ENCODE measurements around the gene COL4A6. TPM values are rescaled to one million over a fixed set of nuclear protein-coding genes. Genes with fewer than 3 reads are reported as not detected.
A peak's percentile ranks its signal among the peaks of the same experiment; 100 is the strongest.

COL4A6 gene
- total and polyA plus RNA-seq, 2 donors (not counting 3 experiments of a cell fraction or from before 2014, with no cell fraction given): 0.49 to 0.62 TPM

DNA sequence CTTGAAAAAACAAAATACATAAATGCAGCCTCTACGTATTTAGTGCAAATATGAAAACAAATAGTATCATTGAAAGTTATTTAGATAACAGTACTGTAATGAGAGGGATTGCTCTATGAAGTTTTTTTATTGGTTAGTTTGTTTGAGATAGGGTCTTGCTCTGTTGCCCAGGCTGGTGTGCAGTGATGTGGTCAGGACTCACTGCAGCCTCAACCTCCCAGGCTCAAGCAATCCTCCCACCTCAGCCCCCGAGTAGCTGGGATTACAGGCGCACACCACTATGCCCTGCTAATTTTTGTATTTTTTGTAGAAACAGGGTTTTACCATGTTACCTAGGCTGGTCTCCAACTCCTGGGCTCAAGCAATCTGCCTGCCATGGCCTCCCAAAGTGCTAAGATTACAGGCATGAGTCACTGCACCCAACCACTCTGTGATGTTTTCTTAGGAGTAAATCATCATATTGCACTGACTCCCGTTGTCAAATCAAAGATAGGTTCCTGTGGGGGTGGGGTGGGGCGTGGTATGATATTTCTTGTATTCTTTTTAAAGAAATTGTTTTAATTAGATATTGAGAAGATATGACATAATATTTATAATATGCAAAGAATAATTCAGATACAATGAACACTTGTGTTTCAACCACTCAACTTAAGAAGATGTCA is 270.9 kb downstream of the COL4A6 start:
- Histone ChIP-seq H3K36me3 (ENCODE audit: control insufficient read depth in 2 of 2, extremely low read depth in 1 of 2, insufficient read depth in 2 of 2, low read length in 2 of 2) (no peaks in the 10 kb centered on the region), H2AFZ (ENCODE audit: low read depth, low read length) (no peak overlapping the region), H3K27ac (ENCODE audit: insufficient read depth, low read depth, low read length) (no peak overlapping the region), H3K9me1 (replicated peaks; ENCODE audit: control insufficient read depth, extremely low read depth, insufficient read depth, low read length) (no peaks in the 10 kb centered on the region), H3K9me3 (replicated peaks; ENCODE audit: control insufficient read depth, insufficient read depth, low read length) (no peaks in the 10 kb centered on the region), H3K9ac (replicated peaks; ENCODE audit: extremely low read depth, insufficient read depth, low read length) (no peak overlapping the region), H3K4me1 (ENCODE audit: control insufficient read depth, extremely low read depth, insufficient read depth, low read length) (peaks cover 7% of the 10 kb centered on the region), H3K27me3 (ENCODE audit: control insufficient read depth in 2 of 2, insufficient read depth in 2 of 2, low read length in 2 of 2) (no peaks in the 10 kb centered on the region), H4K20me1 (replicated peaks; ENCODE audit: control insufficient read depth, extremely low read depth, insufficient read depth, low read length) (no peaks in the 10 kb centered on the region), H3K4me3 (replicated peaks in 1 of 3; ENCODE audit: insufficient read depth in 1 of 3, low read depth in 1 of 3, low read length in 3 of 3) (no peak overlapping the region), H3K79me2 (ENCODE audit: control insufficient read depth, insufficient read depth, low read length) (no peaks in the 10 kb centered on the region), H3K4me2 (ENCODE audit: insufficient read depth, low read length) (peak overlapping the region; percentile 55)
- CTCF ChIA-PET: interaction anchor here (2.9 kb wide), 1 partner anchor 137 kb away, joined by 26 read pairs; no protein-coding TSS in a partner anchor
- no TSS peak for BruUV-seq (replicated peaks)
- POLR2A ChIA-PET: no interaction called here
- intact Hi-C loops (cut with micrococcal nuclease): no loop called here
- dilution Hi-C loops (cut with MboI; ENCODE audit: extremely low pct_ligation_motif_present, low sequenced_read_pairs): no loop called here
- peak; percentile 89 for FAIRE-seq
- peak; percentile 32 for DNase-seq (ENCODE audit: low read depth, low spot score)
- TF ChIP-seq POLR2A (IDR thresholded peaks at IDR 0.05; ENCODE audit: low read depth, low read length) (no peak), JUN (IDR thresholded peaks at IDR 0.05; ENCODE audit: borderline replicate concordance, insufficient read depth, insufficient read length, low read depth) (no peak), FOS (IDR thresholded peaks at IDR 0.05; ENCODE audit: borderline replicate concordance, insufficient read depth, low read length) (peak; percentile 55)

GRCh38 chrX:108165383-108166111 is 272.7 kb downstream of the COL4A6 start:
- CTCF ChIA-PET: interaction anchor here (0.7 to 2.9 kb wide), 11 partner anchors 11 to 1219 kb away, joined by 3 to 26 read pairs (median 4); no protein-coding TSS in a partner anchor
- Histone ChIP-seq H3K9me1 (replicated peaks; ENCODE audit: control insufficient read depth, extremely low read depth, insufficient read depth, low read length) (no peaks in the 10 kb centered on the region), H3K4me3 (replicated peaks in 1 of 3; ENCODE audit: insufficient read depth in 1 of 3, low read depth in 1 of 3, low read length in 3 of 3) (no peak overlapping the region), H3K9me3 (replicated peaks; ENCODE audit: control insufficient read depth, insufficient read depth, low read length) (no peaks in the 10 kb centered on the region), H3K79me2 (ENCODE audit: control insufficient read depth, insufficient read depth, low read length) (no peaks in the 10 kb centered on the region), H3K4me2 (ENCODE audit: insufficient read depth, low read length) (no peak overlapping the region), H3K4me1 (ENCODE audit: control insufficient read depth, extremely low read depth, insufficient read depth, low read length) (peaks cover 7% of the 10 kb centered on the region), H3K36me3 (ENCODE audit: control insufficient read depth in 2 of 2, extremely low read depth in 1 of 2, insufficient read depth in 2 of 2, low read length in 2 of 2) (no peaks in the 10 kb centered on the region), H3K27ac (ENCODE audit: insufficient read depth, low read depth, low read length) (no peak overlapping the region), H3K27me3 (ENCODE audit: control insufficient read depth in 2 of 2, insufficient read depth in 2 of 2, low read length in 2 of 2) (no peaks in the 10 kb centered on the region), H3K9ac (replicated peaks; ENCODE audit: extremely low read depth, insufficient read depth, low read length) (no peak overlapping the region), H2AFZ (ENCODE audit: low read depth, low read length) (peak overlapping the region; percentile 66), H4K20me1 (replicated peaks; ENCODE audit: control insufficient read depth, extremely low read depth, insufficient read depth, low read length) (no peaks in the 10 kb centered on the region)
- DNase-seq (ENCODE audit: low read depth, low spot score) (peak; percentile 12), FAIRE-seq (peak; percentile 98)
- POLR2A ChIA-PET: no interaction called here
- intact Hi-C loops (cut with micrococcal nuclease) (loop anchor here (2.0 kb wide), 1 partner anchor 139 kb away; no protein-coding TSS in a partner anchor), dilution Hi-C loops (cut with MboI; ENCODE audit: extremely low pct_ligation_motif_present, low sequenced_read_pairs) (no loop called here)
- TF ChIP-seq CTCF (IDR thresholded peaks at IDR 0.05; ENCODE audit: extremely low read depth in 1 of 2, insufficient read depth in 1 of 2, low read depth in 1 of 2, low read length in 2 of 2) (peak; percentile 13 to 41), POLR2AphosphoS5 (IDR thresholded peaks at IDR 0.05; ENCODE audit: insufficient read depth, low read depth, low read length) (no peak), GATA2 (IDR thresholded peaks at IDR 0.05; ENCODE audit: insufficient read depth, insufficient read length, low read depth, low read length) (no peak), EZH2 (IDR thresholded peaks at IDR 0.05; ENCODE audit: borderline replicate concordance, low read depth, low read length, severe bottlenecking) (no peak), FOS (IDR thresholded peaks at IDR 0.05; ENCODE audit: borderline replicate concordance, insufficient read depth, low read length) (no peak)
- TF ChIP-seq, protein P1, sequence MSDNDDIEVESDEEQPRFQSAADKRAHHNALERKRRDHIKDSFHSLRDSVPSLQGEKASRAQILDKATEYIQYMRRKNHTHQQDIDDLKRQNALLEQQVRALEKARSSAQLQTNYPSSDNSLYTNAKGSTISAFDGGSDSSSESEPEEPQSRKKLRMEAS (IDR thresholded peaks at IDR 0.05; ENCODE audit: insufficient read depth, insufficient read length): no peak
- no TSS peak for BruUV-seq (replicated peaks)

Measured in endothelial cell of umbilical vein (primary cell).